ENCODE results near the gene OR4F17.
"Not testable (repeated sequence)": the region's sequence is repeated elsewhere in the genome, so short reads cannot be mapped to it uniquely, and the experiment has no call there.

- not testable (repeated sequence) for TF ChIP-seq POLR2A, EP300, POLR2AphosphoS5 (IDR thresholded peaks at IDR 0.05)
- TF ChIP-seq, protein P1, sequence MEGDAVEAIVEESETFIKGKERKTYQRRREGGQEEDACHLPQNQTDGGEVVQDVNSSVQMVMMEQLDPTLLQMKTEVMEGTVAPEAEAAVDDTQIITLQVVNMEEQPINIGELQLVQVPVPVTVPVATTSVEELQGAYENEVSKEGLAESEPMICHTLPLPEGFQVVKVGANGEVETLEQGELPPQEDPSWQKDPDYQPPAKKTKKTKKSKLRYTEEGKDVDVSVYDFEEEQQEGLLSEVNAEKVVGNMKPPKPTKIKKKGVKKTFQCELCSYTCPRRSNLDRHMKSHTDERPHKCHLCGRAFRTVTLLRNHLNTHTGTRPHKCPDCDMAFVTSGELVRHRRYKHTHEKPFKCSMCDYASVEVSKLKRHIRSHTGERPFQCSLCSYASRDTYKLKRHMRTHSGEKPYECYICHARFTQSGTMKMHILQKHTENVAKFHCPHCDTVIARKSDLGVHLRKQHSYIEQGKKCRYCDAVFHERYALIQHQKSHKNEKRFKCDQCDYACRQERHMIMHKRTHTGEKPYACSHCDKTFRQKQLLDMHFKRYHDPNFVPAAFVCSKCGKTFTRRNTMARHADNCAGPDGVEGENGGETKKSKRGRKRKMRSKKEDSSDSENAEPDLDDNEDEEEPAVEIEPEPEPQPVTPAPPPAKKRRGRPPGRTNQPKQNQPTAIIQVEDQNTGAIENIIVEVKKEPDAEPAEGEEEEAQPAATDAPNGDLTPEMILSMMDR (IDR thresholded peaks at IDR 0.05), result not testable (repeated sequence)
These were observed 13.7 kb downstream of the OR4F17 start for GRCh38 chr19:120443-121140.
